AG04449 (cell line): ENCODE results near the gene NTHL1.

ENCODE experiments used
- CTCF ChIA-PET: fragments of 350-600 bp; formaldehyde crosslinking; extraction: SDS; loops from one replicate; lab custom pipeline; 2021; ENCODE audit warnings: antibody characterized with exemption; lab: Yijun Ruan, JAX
- POLR2A ChIA-PET: fragments of 400-600, 350-600 bp; formaldehyde crosslinking; extraction: SDS; loops from one replicate; lab custom pipeline; 2020; ENCODE audit warnings: antibody characterized with exemption, inconsistent platforms; lab: Yijun Ruan, JAX
- DNase-seq: peaks from one replicate; pipeline ENCODE4 v3.0.0-alpha.2; 2010; ENCODE audit warnings: low read depth, low spot score
- H3K4me3 ChIP-seq: 2 replicates; pipeline ENCODE4 v1.5.1; 2011; ENCODE audit warnings: low read depth, mild to moderate bottlenecking, control low read depth, low read length
- TF ChIP-seq, protein P1 (sequence below): IDR thresholded peaks from one replicate; pipeline ENCODE4 v1.5.1; 2011; ENCODE audit warnings: mild to moderate bottlenecking, moderate library complexity, low read length, control low read depth, inconsistent platforms; ENCODE audit not compliant: insufficient read depth; ENCODE audit errors: missing control alignments

Gene NTHL1

GRCh38 chr16:2092866-2093265, 45.2 kb upstream of the NTHL1 start:
- no peak for DNase-seq
- POLR2A ChIA-PET, result no interaction called here
- CTCF ChIA-PET, result interaction anchor here (1.2 to 3.2 kb wide), 2 partner anchors 48 kb away, joined by 3 to 20 read pairs; no protein-coding TSS in a partner anchor
- TF ChIP-seq, protein P1, sequence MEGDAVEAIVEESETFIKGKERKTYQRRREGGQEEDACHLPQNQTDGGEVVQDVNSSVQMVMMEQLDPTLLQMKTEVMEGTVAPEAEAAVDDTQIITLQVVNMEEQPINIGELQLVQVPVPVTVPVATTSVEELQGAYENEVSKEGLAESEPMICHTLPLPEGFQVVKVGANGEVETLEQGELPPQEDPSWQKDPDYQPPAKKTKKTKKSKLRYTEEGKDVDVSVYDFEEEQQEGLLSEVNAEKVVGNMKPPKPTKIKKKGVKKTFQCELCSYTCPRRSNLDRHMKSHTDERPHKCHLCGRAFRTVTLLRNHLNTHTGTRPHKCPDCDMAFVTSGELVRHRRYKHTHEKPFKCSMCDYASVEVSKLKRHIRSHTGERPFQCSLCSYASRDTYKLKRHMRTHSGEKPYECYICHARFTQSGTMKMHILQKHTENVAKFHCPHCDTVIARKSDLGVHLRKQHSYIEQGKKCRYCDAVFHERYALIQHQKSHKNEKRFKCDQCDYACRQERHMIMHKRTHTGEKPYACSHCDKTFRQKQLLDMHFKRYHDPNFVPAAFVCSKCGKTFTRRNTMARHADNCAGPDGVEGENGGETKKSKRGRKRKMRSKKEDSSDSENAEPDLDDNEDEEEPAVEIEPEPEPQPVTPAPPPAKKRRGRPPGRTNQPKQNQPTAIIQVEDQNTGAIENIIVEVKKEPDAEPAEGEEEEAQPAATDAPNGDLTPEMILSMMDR, result no peak
- no peak overlapping the region for H3K4me3 ChIP-seq

DNA sequence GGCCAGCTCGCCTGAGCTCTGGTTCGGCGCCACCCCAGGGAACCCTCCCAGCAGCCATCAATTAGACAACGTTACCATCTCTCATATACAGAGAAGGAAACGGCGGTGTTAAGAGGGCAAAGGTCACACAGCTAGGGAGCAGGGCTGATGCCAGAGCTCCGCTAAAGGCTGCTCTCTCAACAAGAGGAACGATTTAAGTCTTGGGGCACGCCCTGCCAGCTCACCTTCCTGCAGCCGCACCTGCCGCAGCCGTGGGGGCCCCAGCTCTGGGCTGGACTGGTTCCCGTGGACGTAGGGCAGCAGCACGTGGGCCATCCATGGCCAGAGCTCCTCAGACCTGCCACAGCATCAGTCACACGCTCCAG, 44.6 kb upstream of the NTHL1 start:
- TF ChIP-seq, protein P1, result no peak
- no peak for DNase-seq
- ChIA-PET CTCF (interaction anchor here (1.0 to 3.2 kb wide), 2 partner anchors 48 to 70 kb away, joined by 6 to 20 read pairs; no protein-coding TSS in a partner anchor), POLR2A (no interaction called here)
- no peak overlapping the region for H3K4me3 ChIP-seq

GRCh38 chr16:2091547-2092255, 44.1 kb upstream of the NTHL1 start:
- CTCF ChIA-PET, result interaction anchor here (1.0 to 3.2 kb wide), 2 partner anchors 49 to 69 kb away, joined by 6 to 20 read pairs; no protein-coding TSS in a partner anchor
- POLR2A ChIA-PET, result no interaction called here
- no peak for DNase-seq
- no peak overlapping the region for H3K4me3 ChIP-seq
- TF ChIP-seq, protein P1, result no peak

- DNase-seq, result no peak
- TF ChIP-seq, protein P1, result no peak
- ChIA-PET CTCF (interaction anchor here (1.0 to 3.2 kb wide), 3 partner anchors 49 to 88 kb away, joined by 3 to 20 read pairs (median 6); no protein-coding TSS in a partner anchor), POLR2A (interaction anchor here (1.2 kb wide), 1 partner anchor 65 kb away, joined by 4 read pairs; the partner anchor contains the start of gene TRAF7)
- H3K4me3 ChIP-seq, result no peak overlapping the region
Observed at GRCh38 chr16:2090777-2091546, 43.3 kb upstream of the NTHL1 start.

DNA sequence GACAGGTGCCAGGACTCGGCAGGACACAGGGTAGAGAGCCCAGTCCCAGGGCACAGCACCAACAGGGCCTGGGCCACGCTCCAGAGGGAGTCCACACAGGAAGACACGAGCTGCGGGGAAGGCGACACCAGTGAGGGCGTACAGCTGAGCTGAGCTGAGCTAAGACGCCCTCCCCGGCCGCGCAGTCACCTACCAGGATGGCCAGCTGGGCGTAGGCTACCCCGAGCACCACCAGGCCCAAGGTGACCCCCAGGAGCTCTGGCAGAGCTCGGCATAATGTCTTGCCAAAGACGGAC, 42.8 kb upstream of the NTHL1 start:
- TF ChIP-seq, protein P1, result no peak
- H3K4me3 ChIP-seq, result no peak overlapping the region
- no peak for DNase-seq
- CTCF ChIA-PET, result interaction anchor here (1.2 to 3.2 kb wide), 2 partner anchors 50 to 88 kb away, joined by 3 to 20 read pairs; no protein-coding TSS in a partner anchor
- POLR2A ChIA-PET, result interaction anchor here (1.2 kb wide), 1 partner anchor 65 kb away, joined by 4 read pairs; the partner anchor contains the start of gene TRAF7
